Sigmoid colon (tissue), 4 donors: ENCODE measurements around the gene LEF1.

Experiments used
- CTCF ChIP-seq, 4 experiments: fragments of 450-650 bp in 3 of 4; fragments of 200-600 bp in 1 of 4; IDR thresholded peaks; one replicate each; pipeline ENCODE4 v1.5.1; 2016 to 2019; ENCODE audit warnings: antibody characterized with exemption in 4 of 4, mild to moderate bottlenecking in 3 of 4, moderate library complexity in 2 of 4
- POLR2A ChIP-seq, 2 donors: fragments of 450-650 bp; IDR thresholded peaks; one replicate each; pipeline ENCODE4 v1.6.1; 2016; ENCODE audit warnings: antibody characterized with exemption in 2 of 2, mild to moderate bottlenecking in 2 of 2, moderate library complexity in 2 of 2
- POLR2AphosphoS5 ChIP-seq, 4 donors: sonication (generic); formaldehyde crosslinking; IDR thresholded peaks; one replicate each; pipeline ENCODE4 v1.6.1; 2017; ENCODE audit warnings: antibody characterized with exemption in 4 of 4

GRCh38 chr4:108204518-108204917 is 35.8 kb upstream of the LEF1 start:
- TF ChIP-seq CTCF (IDR thresholded peaks at IDR 0.05), result no peak
- no peak for TF ChIP-seq POLR2A (IDR thresholded peaks at IDR 0.05)
- no peak for TF ChIP-seq POLR2AphosphoS5 (IDR thresholded peaks at IDR 0.05)
